Lower lobe of right lung (tissue), 2 donors: ENCODE results near the gene EIF2S1. TPM values are rescaled to one million over a fixed set of nuclear protein-coding genes. Genes with fewer than 3 reads are reported as not detected.
A peak's percentile ranks its signal among the peaks of the same experiment; 100 is the strongest.
"Not testable (repeated sequence)": the region's sequence is repeated elsewhere in the genome, so short reads cannot be mapped to it uniquely, and the experiment has no call there.

Experiments used
- ATAC-seq, 2 donors: fragments of 200-7000 bp; cut with Tn5 transposase; one replicate each; pipeline ENCODE4 v1.9.1; 2020 to 2022; ENCODE audit warnings: mild to moderate bottlenecking in 2 of 2, moderate library complexity in 2 of 2
- DNase-seq: peaks from one replicate; pipeline ENCODE4 v3.0.0-alpha.2; 2020
- H3K27ac ChIP-seq: fragments of 200-600 bp; one replicate; pipeline ENCODE4 v1.8.0; 2022
- H3K27me3 ChIP-seq: fragments of 200-600 bp; one replicate; pipeline ENCODE4 v1.8.0; 2022; ENCODE audit warnings: low read depth
- H3K36me3 ChIP-seq: fragments of 200-600 bp; one replicate; pipeline ENCODE4 v1.8.0; 2022; ENCODE audit warnings: mild to moderate bottlenecking
- H3K4me1 ChIP-seq: fragments of 200-600 bp; one replicate; pipeline ENCODE4 v1.8.0; 2022
- H3K4me3 ChIP-seq: fragments of 200-600 bp; one replicate; pipeline ENCODE4 v1.8.0; 2022; ENCODE audit warnings: mild to moderate bottlenecking
- H3K9me3 ChIP-seq: fragments of 200-600 bp; one replicate; pipeline ENCODE4 v1.8.0; 2022
- CTCF ChIP-seq: fragments of 200-600 bp; IDR thresholded peaks from one replicate; pipeline ENCODE4 v1.8.0; 2022; ENCODE audit warnings: antibody characterized with exemption, mild to moderate bottlenecking
- intact Hi-C: fragments of 100-400 bp; cut with DNase I; formaldehyde crosslinking; loops from one replicate; pipeline ENCODE4 v1.11.0; 2022
- long read RNA-seq: library from polyadenylated mRNA; unstranded; transcript quantifications from one replicate; pipeline ENCODE4 v2.0.0, GENCODE V29; 2021
- total RNA-seq: library from RNA; stranded (reverse); fragmentation: NEBNext Ultra II Directional; extraction: Animal tissue kit (Norgen Biotek cat#: 25700); gene quantifications from one replicate; pipeline ENCODE4 v1.2.1, GENCODE V29; 2021
- donor health status: DM: no; HTN: yes; CAD: no; lungs with severe emphysema.

The EIF2S1 gene
- 64.7 TPM for total RNA-seq
- long read RNA-seq, full-length matches to known transcripts = 95 of 101 reads
- long read RNA-seq, partial matches to known transcripts = 1 of 101 reads
- long read RNA-seq, other reads (novel, unspliced or antisense) = 5 of 101 reads

DNA sequence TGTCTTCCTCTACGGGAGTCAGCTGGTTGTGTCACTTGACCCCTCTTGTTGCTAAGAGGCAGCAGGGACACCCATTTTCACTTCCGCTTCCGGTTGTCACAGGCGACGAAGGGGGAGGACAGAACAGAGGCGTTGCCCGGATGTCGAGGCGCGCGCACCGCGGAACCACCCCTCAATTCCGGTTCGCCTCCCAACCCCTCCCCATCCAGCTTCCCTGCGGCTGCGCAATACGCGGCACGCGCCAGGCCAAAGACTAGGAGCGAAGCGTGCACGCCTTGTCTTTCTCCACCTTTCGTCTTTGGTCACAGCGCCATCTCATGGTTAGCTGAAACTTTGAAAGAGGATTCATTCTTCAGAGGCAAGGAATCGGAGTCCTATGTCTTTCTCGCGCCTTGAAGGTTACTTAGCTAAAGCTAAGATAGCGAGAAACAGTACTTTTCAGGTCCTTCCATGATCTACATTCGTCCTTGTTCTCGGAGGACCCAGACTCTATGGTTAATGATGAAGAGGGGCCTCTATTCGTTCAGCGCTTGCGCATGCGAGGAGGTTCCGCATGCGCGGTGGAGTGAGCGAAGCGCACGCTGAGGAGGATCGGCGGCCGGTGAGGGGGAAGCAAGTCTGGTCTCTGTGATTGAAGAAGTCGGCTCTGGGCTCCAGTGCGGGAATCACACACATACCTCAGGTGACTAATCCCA lies at the start of gene EIF2S1, which contains the start of gene ATP6V1D:
Gene EIF2S1 (plus strand): TSS at position 554 of the 695 bp plus-strand sequence. CDS start 4,440 bp downstream, outside the sequence.
Gene ATP6V1D (minus strand): TSS at position 30 of the 695 bp plus-strand sequence. CDS start 106 bp downstream, outside the sequence.
- Histone ChIP-seq H3K27me3 (no peaks in the 10 kb centered on the region), H3K4me1 (peaks cover 69% of the 10 kb centered on the region), H3K27ac (peak within 1 kb of the TSS; percentile 95), H3K36me3 (peaks cover 5% of the 10 kb centered on the region), H3K4me3 (peak within 1 kb of the TSS; percentile 87), H3K9me3 (no peaks in the 10 kb centered on the region)
- DNase-seq (peak; percentile 99), ATAC-seq (peak; percentile 99)
- peak; percentile 86 for TF ChIP-seq CTCF
- intact Hi-C loops = no loop called here

DNA sequence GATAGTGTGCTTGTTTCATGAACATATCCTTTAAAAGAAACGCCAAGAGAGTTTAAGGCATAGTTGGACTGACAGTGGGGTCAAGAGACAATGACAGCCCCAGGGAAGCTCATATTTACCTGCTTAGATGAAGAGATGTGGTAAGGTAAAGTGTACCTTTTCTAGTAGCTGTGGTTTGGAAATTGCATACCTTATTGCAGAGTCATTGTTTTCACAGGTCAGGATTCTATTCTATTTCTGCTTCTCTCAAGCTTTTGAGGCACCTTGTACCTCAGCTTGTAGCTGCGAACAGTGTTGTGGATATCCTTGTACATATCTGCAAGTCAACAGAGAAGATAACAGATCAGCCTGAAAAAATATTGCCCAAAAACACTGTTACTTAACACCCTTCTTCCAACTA lies 48.3 kb upstream of the EIF2S1 start:
- Histone ChIP-seq H3K36me3 (peaks cover 40% of the 10 kb centered on the region), H3K4me3 (no peak overlapping the region), H3K4me1 (no peaks in the 10 kb centered on the region), H3K27ac (no peak overlapping the region), H3K9me3 (no peaks in the 10 kb centered on the region), H3K27me3 (no peaks in the 10 kb centered on the region)
- no peak for TF ChIP-seq CTCF
- intact Hi-C loops = no loop called here
- ATAC-seq = peak in 1 of 2 donors; percentile 33
- no peak for DNase-seq

GRCh38 chr14:67313153-67313552 lies 47.0 kb upstream of the EIF2S1 start:
- ATAC-seq = no peak

DNA sequence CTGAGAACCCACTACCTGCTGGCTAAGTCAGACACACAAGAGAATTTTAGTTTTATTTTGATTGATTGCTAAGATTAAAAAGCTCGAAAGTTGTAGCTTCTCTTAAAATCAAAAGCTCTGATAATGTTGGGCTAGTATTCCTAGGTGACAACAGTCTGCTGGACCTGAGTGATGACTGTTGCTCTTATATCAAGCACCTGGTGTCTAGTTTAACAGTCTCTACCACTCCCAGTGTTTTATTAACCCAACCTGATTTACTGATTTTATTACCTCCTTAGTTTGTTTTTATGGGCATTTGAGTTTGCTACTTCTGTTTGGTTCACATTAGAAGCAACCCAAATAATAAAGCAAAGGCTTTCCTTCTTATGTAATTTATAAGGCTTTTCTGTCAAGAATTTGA lies 42.3 kb upstream of the EIF2S1 start:
- no peaks in the 10 kb centered on the region for H3K9me3 ChIP-seq
- DNase-seq = no peak
- no peaks in the 10 kb centered on the region for H3K4me1 ChIP-seq
- no peak overlapping the region for H3K27ac ChIP-seq
- ATAC-seq = no peak
- no peaks in the 10 kb centered on the region for H3K27me3 ChIP-seq
- intact Hi-C loops = no loop called here
- no peak overlapping the region for H3K4me3 ChIP-seq
- no peak for TF ChIP-seq CTCF
- H3K36me3 ChIP-seq = peaks cover 73% of the 10 kb centered on the region

More at GRCh38 chr14:67313153-67313552, 47.0 kb upstream of the EIF2S1 start:
- Histone ChIP-seq H3K4me1 (no peaks in the 10 kb centered on the region), H3K4me3 (no peak overlapping the region), H3K27me3 (no peaks in the 10 kb centered on the region), H3K36me3 (peaks cover 50% of the 10 kb centered on the region), H3K27ac (no peak overlapping the region), H3K9me3 (no peaks in the 10 kb centered on the region)
- DNase-seq = no peak
- intact Hi-C loops = no loop called here
- TF ChIP-seq CTCF = no peak

DNA sequence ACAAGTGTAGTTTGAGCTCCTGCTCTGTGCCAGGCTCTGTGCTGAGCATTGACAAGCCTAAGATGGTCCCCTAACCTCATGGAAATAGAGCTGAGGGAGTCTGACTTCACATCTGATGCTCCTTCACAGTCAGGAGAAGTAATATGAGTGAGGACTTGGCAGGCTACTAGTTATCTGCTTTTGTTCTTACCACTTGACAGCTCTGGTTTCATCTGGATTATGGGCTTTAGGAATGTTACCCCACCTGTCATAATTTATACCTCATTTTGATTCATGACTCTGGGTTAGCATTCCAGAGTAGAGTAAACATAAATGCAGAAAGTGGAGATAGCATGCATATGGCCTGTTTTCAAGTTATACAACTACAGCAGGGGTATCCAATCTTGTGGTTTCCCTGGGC lies 41.0 kb upstream of the EIF2S1 start:
- Histone ChIP-seq H3K4me1 (no peaks in the 10 kb centered on the region), H3K4me3 (no peak overlapping the region), H3K36me3 (peaks cover 75% of the 10 kb centered on the region), H3K9me3 (no peaks in the 10 kb centered on the region), H3K27me3 (no peaks in the 10 kb centered on the region), H3K27ac (no peak overlapping the region)
- TF ChIP-seq CTCF = no peak
- intact Hi-C loops = no loop called here
- no peak for DNase-seq
- ATAC-seq = no peak

DNA sequence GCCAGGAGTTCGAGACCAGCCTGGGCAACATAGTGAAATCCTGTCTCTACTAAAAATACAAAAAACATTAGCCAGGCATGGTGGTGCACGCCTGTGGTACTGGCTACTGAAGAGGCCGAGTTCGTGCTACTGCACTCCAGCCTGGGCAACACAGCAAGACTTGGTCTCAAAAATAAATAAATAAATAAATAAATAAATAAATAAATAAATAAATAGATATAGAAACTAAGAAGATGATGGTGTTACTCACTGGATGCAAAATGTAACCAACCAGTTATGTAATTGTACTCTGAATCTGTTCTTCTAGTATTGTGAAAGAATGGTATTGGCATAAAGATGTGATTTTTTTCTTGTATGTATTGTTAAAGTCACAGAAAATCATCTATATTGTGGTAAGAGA lies 30.5 kb upstream of the EIF2S1 start:
- H3K9me3 ChIP-seq, H3K4me3 ChIP-seq, ATAC-seq, H3K27me3 ChIP-seq, DNase-seq, H3K27ac ChIP-seq, intact Hi-C loops, H3K4me1 ChIP-seq: not testable (repeated sequence)
- peaks cover 83% of the 10 kb centered on the region for H3K36me3 ChIP-seq
